HEK293 (cell line): ENCODE measurements around the gene TRAF1.

Experiments
- CTCF ChIA-PET: fragments of 350-600 bp; formaldehyde crosslinking; extraction: SDS; loops from one replicate; lab custom pipeline; 2021; ENCODE audit warnings: antibody characterized with exemption; lab: Yijun Ruan, JAX
- POLR2A ChIA-PET: fragments of 300-600 bp; formaldehyde crosslinking; extraction: SDS; loops from one replicate; lab custom pipeline; 2020; ENCODE audit warnings: antibody characterized with exemption, inconsistent platforms; lab: Yijun Ruan, JAX
- H3K27ac ChIP-seq: fragments of 200-500 bp; sonication (Bioruptor generic); 2 replicates; pipeline ENCODE4 v1.5.1; 2014; ENCODE audit warnings: low read depth, low read length, control low read depth, inconsistent platforms; ENCODE audit errors: extremely low read depth
- H3K36me3 ChIP-seq, 2 experiments: fragments of 200-500 bp in 1 of 2; sonication (Bioruptor generic) in 1 of 2; 1 replicate in 1 of 2; 2 replicates in 1 of 2; pipeline ENCODE4 v1.5.1; 2014 to 2017; ENCODE audit warnings: inconsistent platforms in 2 of 2, low read length in 2 of 2; ENCODE audit not compliant: control insufficient read depth in 2 of 2, insufficient read depth in 1 of 2
- H3K4me1 ChIP-seq: fragments of 200-500 bp; sonication (Bioruptor generic); 2 replicates; pipeline ENCODE4 v1.5.1; 2014; ENCODE audit warnings: mild to moderate bottlenecking, low read length, inconsistent platforms; ENCODE audit not compliant: control insufficient read depth, insufficient read depth
- H3K4me3 ChIP-seq: 2 replicates; pipeline ENCODE4 v1.5.1; 2011; ENCODE audit warnings: low read depth, mild to moderate bottlenecking, control low read depth, low read length, moderate library complexity
- H3K9me3 ChIP-seq: fragments of 200-500 bp; sonication (Bioruptor generic); 2 replicates; pipeline ENCODE4 v1.5.1; 2014; ENCODE audit warnings: low read depth, low read length, inconsistent platforms; ENCODE audit not compliant: control insufficient read depth, insufficient read depth
- HOXD13 ChIP-seq: sonication (generic); formaldehyde crosslinking; IDR thresholded peaks from 2 replicates; pipeline ENCODE4 v1.8.0; 2022; ENCODE audit warnings: missing genetic modification reagents, borderline replicate concordance
- KLF8 ChIP-seq: fragments of 450-650 bp; formaldehyde crosslinking; IDR thresholded peaks from 2 replicates; pipeline ENCODE4 v1.5.1; 2016; ENCODE audit warnings: missing biosample characterization, missing genetic modification characterization
- REST ChIP-seq: fragments of 450-650 bp; formaldehyde crosslinking; IDR thresholded peaks from 2 replicates; pipeline ENCODE4 v1.5.1; 2016; ENCODE audit warnings: missing biosample characterization, missing genetic modification characterization
- TSHZ1 ChIP-seq: fragments of 450-650 bp; formaldehyde crosslinking; IDR thresholded peaks from 2 replicates; pipeline ENCODE4 v1.5.1; 2016; ENCODE audit warnings: missing biosample characterization, missing genetic modification characterization, borderline replicate concordance
- ZNF146 ChIP-seq: fragments of 450-650 bp; formaldehyde crosslinking; IDR thresholded peaks from 2 replicates; pipeline ENCODE4 v1.5.1; 2016; ENCODE audit warnings: missing biosample characterization, missing genetic modification characterization
- ZNF148 ChIP-seq: fragments of 450-650 bp; formaldehyde crosslinking; IDR thresholded peaks from 2 replicates; pipeline ENCODE4 v1.5.0; 2017; ENCODE audit warnings: missing biosample characterization, missing genetic modification characterization, borderline replicate concordance
- ZNF169 ChIP-seq: fragments of 450-650 bp; formaldehyde crosslinking; IDR thresholded peaks from 2 replicates; pipeline ENCODE4 v1.5.1; 2016; ENCODE audit warnings: missing biosample characterization, missing genetic modification characterization
- ZNF19 ChIP-seq: fragments of 450-650 bp; formaldehyde crosslinking; IDR thresholded peaks from 2 replicates; pipeline ENCODE4; 2016; ENCODE audit warnings: missing biosample characterization, missing genetic modification characterization, low read depth
- ZNF211 ChIP-seq: fragments of 450-650 bp; formaldehyde crosslinking; IDR thresholded peaks from 2 replicates; pipeline ENCODE4 v1.5.1; 2016; ENCODE audit warnings: low read depth, missing biosample characterization, missing genetic modification characterization
- ZNF221 ChIP-seq: fragments of 450-650 bp; formaldehyde crosslinking; IDR thresholded peaks from 2 replicates; pipeline ENCODE4 v1.5.1; 2017; ENCODE audit warnings: missing biosample characterization, missing genetic modification characterization, borderline replicate concordance
- ZNF391 ChIP-seq: fragments of 450-650 bp; formaldehyde crosslinking; IDR thresholded peaks from 2 replicates; pipeline ENCODE4 v1.5.1; 2016; ENCODE audit warnings: low read depth, missing biosample characterization, missing genetic modification characterization, borderline replicate concordance
- ZNF48 ChIP-seq: fragments of 450-650 bp; formaldehyde crosslinking; IDR thresholded peaks from 2 replicates; pipeline ENCODE4 v1.5.1; 2016; ENCODE audit warnings: missing biosample characterization, missing genetic modification characterization
- ZNF510 ChIP-seq: fragments of 450-650 bp; formaldehyde crosslinking; IDR thresholded peaks from 2 replicates; pipeline ENCODE4 v1.5.1; 2018; ENCODE audit warnings: mild to moderate bottlenecking, missing genetic modification characterization, missing biosample characterization; ENCODE audit not compliant: insufficient replicate concordance
- ZNF560 ChIP-seq: fragments of 450-650 bp; formaldehyde crosslinking; IDR thresholded peaks from 2 replicates; pipeline ENCODE4 v1.5.1; 2017; ENCODE audit warnings: missing biosample characterization, missing genetic modification characterization, borderline replicate concordance
- ZNF670 ChIP-seq: fragments of 450-650 bp; formaldehyde crosslinking; IDR thresholded peaks from 2 replicates; pipeline ENCODE4 v1.5.1; 2016; ENCODE audit warnings: missing biosample characterization, missing genetic modification characterization, low read depth
- ZNF701 ChIP-seq: fragments of 450-650 bp; formaldehyde crosslinking; IDR thresholded peaks from 2 replicates; pipeline ENCODE4 v1.5.1; 2016; ENCODE audit warnings: missing biosample characterization, missing genetic modification characterization
- ZSCAN23 ChIP-seq: fragments of 450-650 bp; formaldehyde crosslinking; IDR thresholded peaks from 2 replicates; pipeline ENCODE4 v1.5.1; 2016; ENCODE audit warnings: missing biosample characterization, missing genetic modification characterization
- ZXDB ChIP-seq: fragments of 450-650 bp; formaldehyde crosslinking; IDR thresholded peaks from 2 replicates; pipeline ENCODE4 v1.5.1; 2016; ENCODE audit warnings: missing biosample characterization, missing genetic modification characterization
- TF ChIP-seq, protein P1 (sequence below): fragments of 450-650 bp; formaldehyde crosslinking; IDR thresholded peaks from 2 replicates; pipeline ENCODE4 v1.5.1; 2016; ENCODE audit warnings: missing biosample characterization, missing genetic modification characterization
- TF ChIP-seq, protein P2 (sequence below): fragments of 450-650 bp; formaldehyde crosslinking; IDR thresholded peaks from 2 replicates; pipeline ENCODE4 v1.5.1; 2016; ENCODE audit warnings: missing biosample characterization, missing genetic modification characterization

The TRAF1 gene

DNA sequence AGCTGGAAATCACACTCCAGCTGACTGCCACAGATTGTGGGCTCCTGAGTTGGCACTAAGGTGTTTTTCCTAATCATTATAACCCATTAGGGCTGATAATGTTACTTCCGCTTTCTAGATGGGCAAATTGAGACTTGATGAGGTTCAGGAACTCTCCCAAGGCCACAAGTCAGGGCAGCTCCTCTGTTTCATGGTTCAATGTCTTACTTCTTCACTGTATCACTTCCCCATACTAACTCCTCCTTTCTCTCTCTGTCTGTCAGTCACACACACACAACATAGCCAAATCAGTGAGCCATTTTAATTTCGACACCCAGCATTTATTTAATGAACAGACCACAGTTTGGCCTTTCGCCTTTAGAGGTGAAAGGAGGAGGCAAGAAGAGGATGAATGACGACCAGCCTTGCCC is 17.8 kb upstream of the TRAF1 start:
- Histone ChIP-seq H3K27ac (no peak overlapping the region), H3K4me3 (no peak overlapping the region), H3K36me3 (no peaks in the 10 kb centered on the region), H3K4me1 (no peaks in the 10 kb centered on the region), H3K9me3 (no peaks in the 10 kb centered on the region)
- TF ChIP-seq ZNF560 (tag by site-specific recombination), result no peak
- TF ChIP-seq ZNF169 (tag by site-specific recombination), result no peak
- TF ChIP-seq REST, result no peak
- POLR2A ChIA-PET, result no interaction called here
- CTCF ChIA-PET, result interaction anchor here (1.1 kb wide), 1 partner anchor 375 kb away, joined by 3 read pairs; no protein-coding TSS in a partner anchor

GRCh38 chr9:120942186-120943001 is 15.8 kb upstream of the TRAF1 start:
- H3K4me3 ChIP-seq, result no peak overlapping the region
- ChIA-PET POLR2A (no interaction called here), CTCF (interaction anchor here (0.7 kb wide), 1 partner anchor 153 kb away, joined by 3 read pairs; no protein-coding TSS in a partner anchor)
- H3K36me3 ChIP-seq, result no peaks in the 10 kb centered on the region
- no peaks in the 10 kb centered on the region for H3K9me3 ChIP-seq
- no peaks in the 10 kb centered on the region for H3K4me1 ChIP-seq
- H3K27ac ChIP-seq, result no peak overlapping the region
- TF ChIP-seq ZNF701 (tag by site-specific recombination) (no peak), ZNF211 (tag by site-specific recombination) (no peak), TSHZ1 (tag by site-specific recombination) (no peak), ZNF670 (tag by site-specific recombination) (no peak), ZNF391 (tag by site-specific recombination) (no peak), ZNF146 (tag by site-specific recombination) (no peak), ZNF221 (no peak), KLF8 (tag by site-specific recombination) (no peak), ZNF19 (tag by site-specific recombination) (no peak), HOXD13 (CRISPR knock-in tag) (no peak), ZSCAN23 (tag by site-specific recombination) (no peak), ZNF148 (tag by site-specific recombination) (no peak), ZNF510 (tag by site-specific recombination) (no peak), ZNF48 (tag by site-specific recombination) (no peak), ZXDB (tag by site-specific recombination) (no peak)
- TF ChIP-seq, protein P1, sequence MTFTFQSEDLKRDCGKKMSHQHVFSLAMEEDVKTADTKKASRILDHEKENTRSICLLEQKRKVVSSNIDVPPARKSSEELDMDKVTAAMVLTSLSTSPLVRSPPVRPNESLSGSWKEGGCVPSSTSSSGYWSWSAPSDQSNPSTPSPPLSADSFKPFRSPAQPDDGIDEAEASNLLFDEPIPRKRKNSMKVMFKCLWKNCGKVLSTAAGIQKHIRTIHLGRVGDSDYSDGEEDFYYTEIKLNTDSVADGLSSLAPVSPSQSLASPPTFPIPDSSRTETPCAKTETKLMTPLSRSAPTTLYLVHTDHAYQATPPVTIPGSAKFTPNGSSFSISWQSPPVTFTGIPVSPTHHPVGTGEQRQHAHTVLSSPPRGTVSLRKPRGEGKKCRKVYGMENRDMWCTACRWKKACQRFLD, result no peak
- TF ChIP-seq, protein P2, sequence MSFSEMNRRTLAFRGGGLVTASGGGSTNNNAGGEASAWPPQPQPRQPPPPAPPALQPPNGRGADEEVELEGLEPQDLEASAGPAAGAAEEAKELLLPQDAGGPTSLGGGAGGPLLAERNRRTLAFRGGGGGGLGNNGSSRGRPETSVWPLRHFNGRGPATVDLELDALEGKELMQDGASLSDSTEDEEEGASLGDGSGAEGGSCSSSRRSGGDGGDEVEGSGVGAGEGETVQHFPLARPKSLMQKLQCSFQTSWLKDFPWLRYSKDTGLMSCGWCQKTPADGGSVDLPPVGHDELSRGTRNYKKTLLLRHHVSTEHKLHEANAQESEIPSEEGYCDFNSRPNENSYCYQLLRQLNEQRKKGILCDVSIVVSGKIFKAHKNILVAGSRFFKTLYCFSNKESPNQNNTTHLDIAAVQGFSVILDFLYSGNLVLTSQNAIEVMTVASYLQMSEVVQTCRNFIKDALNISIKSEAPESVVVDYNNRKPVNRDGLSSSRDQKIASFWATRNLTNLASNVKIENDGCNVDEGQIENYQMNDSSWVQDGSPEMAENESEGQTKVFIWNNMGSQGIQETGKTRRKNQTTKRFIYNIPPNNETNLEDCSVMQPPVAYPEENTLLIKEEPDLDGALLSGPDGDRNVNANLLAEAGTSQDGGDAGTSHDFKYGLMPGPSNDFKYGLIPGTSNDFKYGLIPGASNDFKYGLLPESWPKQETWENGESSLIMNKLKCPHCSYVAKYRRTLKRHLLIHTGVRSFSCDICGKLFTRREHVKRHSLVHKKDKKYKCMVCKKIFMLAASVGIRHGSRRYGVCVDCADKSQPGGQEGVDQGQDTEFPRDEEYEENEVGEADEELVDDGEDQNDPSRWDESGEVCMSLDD (tag by site-specific recombination), result no peak
